Skin of body (tissue), 2 donors: ENCODE data around the gene MIA. TPM values are rescaled to one million over a fixed set of nuclear protein-coding genes. Genes with fewer than 3 reads are reported as not detected.
"Not testable (repeated sequence)": the region's sequence is repeated elsewhere in the genome, so short reads cannot be mapped to it uniquely, and the experiment has no call there.

Source experiments
- DNase-seq: peaks from one replicate; lab custom pipeline; 2025; lab: John Stamatoyannopoulos, UW
- total RNA-seq: library from RNA; depleted of rRNA; stranded (reverse); fragments of >200 nt; gene quantifications from one replicate; pipeline ENCODE4 v1.2.3, GENCODE V29; 2014

MIA gene
- total RNA-seq, 1 donor from 2014 or later: 8.8 TPM

- peak; percentile 100 for DNase-seq
Observed at GRCh38 chr19:40750058-40750873, 25.1 kb upstream of the MIA start, which contains the start of gene ACTMAP. ACTMAP (minus strand) TSS chr19:40750477; CDS start chr19:40749803, 674 bp downstream.

DNA sequence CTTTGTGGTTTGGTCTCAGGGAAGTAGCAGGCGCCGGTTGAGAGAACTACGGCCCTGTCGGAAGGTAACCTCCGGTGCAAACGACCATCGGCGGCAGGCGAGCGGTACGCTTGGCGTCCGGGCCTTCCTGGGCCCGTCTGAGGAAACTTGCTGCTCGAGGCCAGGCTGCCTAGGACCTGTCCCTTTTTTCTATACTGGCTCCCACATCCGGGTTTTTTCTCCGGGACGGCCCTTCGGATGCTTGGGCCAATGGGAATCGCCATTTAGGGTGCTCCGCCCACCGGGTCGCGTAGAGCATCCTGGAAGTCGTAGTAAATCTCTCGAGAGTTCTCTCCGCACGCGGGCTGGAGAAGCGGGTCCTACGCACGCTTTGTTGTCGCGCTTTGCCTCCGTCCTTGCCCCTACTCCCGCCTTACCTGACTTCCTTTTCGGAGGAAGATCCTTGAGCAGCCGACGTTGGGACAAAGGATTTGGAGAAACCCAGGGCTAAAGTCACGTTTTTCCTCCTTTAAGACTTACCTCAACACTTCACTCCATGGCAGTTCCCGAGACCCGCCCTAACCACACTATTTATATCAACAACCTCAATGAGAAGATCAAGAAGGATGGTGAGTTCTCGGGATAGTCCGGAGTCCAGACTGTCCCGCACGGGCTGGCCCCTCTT is 24.3 kb upstream of the MIA start, which contains the start of gene SNRPA:
Gene SNRPA (plus strand): TSS at position 330 of the 664 bp plus-strand sequence. CDS start 206 bp downstream, at position 536.
- DNase-seq: peak; percentile 97

GRCh38 chr19:40752257-40752781 is 23.0 kb upstream of the MIA start:
- no peak for DNase-seq

DNA sequence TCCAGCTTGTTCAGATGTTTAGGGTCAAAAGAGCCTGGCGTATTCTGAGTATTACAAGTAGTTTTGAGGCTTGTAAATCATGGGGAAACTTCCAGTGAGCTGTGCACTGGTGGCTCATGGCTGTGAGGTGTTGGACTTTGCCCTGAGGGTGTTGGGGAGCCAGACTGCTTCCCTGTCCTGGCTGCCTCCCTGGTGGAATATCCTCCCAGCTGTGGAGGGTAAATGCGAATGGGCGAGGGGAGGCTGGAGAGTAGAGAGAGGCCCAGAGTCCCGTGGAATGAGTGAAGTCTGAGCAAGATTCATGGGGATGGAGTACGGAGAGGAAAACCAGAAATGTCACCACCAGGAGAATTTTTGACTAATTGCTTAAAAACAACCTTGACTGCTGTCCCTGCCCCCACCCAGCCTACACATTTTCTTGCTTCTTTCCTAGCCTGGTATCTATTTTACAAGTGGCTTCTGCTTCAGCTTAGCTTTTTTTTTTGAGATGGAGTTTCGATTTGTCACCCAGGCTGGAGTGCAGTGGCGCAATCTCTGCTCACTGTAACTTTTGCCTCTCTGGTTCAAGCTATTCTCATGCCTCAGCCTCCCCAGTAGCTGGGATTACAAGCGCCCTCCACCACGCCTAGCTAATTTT is 20.6 kb upstream of the MIA start:
- DNase-seq: no peak

DNA sequence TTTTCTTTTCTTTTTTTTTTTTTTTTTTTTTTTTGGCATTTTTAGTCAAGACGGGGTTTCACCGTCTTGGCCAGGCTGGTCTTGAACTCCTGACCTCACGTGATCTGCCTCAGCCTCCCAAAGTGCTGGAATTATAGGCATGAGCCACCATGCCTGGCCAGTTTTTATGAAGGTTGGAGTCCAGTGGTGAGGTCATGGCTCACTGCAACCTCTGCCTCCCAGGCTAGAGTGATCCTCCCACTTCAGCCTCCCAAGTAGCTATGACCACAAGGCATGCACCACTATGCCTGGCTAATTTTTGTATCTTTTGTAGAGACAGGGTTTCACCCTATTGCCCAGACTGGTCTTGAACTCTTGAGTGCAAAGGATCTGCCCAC is 20.1 kb upstream of the MIA start:
- DNase-seq: no peak

- DNase-seq: no peak
Observed at GRCh38 chr19:40755791-40756190, 19.5 kb upstream of the MIA start.

DNA sequence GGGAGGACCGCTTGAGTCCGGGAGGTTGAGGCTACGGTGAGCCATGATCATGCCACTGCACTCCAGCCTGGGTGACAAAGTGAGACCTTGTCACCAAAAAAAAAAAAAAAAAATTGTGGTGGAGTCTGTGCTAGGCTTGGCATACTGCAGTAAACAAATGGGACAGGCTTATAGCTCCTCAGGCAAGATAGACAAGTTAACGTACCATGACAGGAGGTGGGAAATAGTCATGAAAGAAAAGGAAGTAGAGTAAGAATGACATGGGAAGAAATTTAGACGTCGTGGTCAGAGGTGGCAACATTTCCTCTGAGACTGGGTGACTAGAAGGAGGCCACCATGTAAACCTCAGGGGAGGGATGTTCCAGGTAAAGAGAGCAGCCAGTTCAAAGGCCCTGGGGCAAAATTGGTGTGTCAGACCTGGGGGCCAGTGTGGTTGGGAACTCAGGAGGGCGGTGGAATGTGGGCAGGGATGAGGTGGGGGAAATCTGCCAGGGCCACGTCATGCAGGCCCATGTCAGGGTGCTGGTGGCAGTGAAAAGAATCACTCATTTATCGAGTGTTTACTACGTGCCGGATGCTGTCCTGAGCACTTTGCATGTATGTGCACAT is 18.7 kb upstream of the MIA start:
- no peak for DNase-seq

DNA sequence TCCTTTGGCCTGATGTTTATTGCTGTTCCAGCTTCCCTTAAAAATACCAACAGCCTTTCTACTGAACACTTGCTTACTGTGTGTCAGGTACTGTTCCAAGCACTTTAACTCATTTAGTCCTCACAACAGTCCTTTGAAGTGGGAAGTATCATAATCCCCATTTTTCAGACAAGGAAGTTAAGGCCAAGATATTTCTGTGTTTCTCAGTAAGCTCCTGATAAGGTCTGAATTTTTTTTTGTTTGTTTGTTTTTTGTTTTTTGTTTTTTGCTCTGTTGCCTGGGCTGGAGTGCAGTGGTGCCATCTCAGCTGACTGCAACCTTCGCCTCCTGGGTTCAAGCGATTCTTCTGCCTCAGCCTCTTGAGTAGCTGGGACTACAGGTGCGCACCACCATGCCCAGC is 16.8 kb upstream of the MIA start:
- DNase-seq: no peak

- no peak for DNase-seq
Observed at GRCh38 chr19:40759352-40759751, 16.0 kb upstream of the MIA start.

DNA sequence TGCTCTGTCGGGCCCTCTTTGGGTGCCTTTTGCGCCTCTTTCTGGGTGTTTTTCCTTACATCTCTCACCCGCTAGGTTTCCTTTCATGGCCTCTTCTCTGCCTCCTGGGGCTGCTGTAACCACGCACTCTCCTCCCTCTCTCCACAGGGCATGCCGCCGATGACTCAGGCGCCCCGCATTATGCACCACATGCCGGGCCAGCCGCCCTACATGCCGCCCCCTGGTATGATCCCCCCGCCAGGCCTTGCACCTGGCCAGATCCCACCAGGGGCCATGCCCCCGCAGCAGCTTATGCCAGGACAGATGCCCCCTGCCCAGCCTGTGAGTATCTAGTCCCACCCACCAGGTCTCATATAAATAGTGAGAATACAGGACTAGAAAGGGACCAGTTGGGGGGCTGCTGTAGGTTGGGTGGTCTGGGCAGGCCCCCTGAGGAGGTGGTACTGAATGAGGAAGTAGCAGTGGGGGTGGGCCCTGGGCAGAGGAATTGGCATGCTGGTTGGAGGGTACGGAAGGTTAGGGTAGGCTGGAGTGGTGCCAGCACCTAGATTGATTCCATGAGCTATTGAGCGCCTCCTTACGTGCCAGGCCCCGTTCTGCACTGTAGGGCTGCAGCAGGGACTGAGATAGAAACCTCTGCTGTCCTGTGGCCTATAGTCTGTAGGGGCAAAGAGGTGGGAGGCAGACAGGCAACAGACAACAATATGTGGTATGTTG is 12.4 kb upstream of the MIA start:
- DNase-seq: no peak

- no peak for DNase-seq
Observed at GRCh38 chr19:40763526-40763925, 11.8 kb upstream of the MIA start.

DNA sequence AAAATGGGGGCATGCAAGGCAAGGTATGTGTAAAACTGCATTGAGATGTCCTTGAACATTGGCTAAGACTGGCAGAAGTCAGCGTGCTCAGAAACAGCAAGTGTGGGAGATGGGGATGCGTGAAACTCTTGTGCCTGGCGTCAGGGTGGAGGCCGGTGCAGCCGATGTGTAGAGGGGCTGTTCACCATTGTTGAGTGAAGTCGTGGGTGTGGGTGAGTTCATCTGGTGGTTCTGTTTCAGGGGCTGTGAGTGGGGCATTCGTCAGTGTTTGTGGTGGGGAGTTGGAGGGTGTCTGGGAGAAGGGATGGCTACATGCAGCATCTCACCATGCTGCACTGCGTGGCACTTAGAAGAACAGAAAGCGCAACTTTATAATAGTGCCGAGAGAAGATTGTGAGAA is 11.4 kb upstream of the MIA start:
- DNase-seq: no peak

GRCh38 chr19:40766385-40766784 is 8.9 kb upstream of the MIA start:
- not testable (repeated sequence) for DNase-seq

- no peak for DNase-seq
Observed at GRCh38 chr19:40768869-40769268, 6.5 kb upstream of the MIA start.

DNA sequence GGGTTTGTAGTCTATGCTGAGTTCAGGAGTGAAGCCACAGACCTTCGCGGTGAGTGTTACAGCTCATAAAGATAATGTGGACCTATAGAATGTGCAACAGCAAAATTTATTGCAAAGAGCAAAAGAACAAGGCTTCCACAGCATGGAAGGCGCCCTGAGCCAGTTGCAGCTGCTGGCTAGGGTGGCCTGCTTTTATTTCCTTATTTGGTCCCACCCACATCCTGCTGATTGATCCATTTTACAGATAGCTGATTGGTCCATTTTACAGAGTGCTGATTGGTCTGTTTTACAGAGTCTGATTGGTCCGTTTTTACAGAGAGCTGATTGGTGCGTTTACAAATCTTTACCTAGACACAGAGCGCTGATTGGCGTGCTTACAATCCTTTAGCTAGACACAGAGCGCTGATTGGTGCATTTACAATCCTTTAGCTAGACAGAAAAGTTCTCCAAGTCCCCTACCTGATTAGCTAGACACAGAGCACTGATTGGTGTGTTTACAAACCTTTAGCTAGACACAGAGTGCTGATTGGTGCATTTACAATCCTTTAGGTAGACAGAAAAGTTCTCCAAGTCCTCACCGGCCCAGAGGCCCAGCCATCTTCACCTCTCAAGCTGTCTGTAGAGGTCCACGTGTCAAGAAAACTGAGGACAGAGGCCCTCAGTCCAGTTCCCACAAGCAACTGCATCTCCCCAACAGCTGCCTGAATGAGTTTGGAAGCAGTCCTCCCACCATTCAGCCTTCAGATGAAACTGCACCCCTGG is 4.0 kb upstream of the MIA start:
- not testable (repeated sequence) for DNase-seq

DNA sequence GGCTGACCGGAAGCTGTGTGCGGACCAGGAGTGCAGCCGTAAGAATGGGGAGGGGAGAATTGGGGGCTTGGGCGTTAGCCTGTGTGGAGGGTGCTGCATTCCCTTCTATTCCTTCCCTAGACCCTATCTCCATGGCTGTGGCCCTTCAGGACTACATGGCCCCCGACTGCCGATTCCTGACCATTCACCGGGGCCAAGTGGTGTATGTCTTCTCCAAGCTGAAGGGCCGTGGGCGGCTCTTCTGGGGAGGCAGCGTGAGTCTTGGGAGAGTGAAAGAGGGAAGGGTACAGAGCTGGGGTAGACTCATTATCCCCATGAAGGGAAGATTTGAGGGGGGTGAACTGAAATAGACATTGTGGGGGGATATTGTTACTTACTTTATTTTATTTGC is 306 bp downstream of the MIA start:
- no peak for DNase-seq

GRCh38 chr19:40776364-40776763 is 1.0 kb downstream of the MIA start:
- DNase-seq: no peak

DNA sequence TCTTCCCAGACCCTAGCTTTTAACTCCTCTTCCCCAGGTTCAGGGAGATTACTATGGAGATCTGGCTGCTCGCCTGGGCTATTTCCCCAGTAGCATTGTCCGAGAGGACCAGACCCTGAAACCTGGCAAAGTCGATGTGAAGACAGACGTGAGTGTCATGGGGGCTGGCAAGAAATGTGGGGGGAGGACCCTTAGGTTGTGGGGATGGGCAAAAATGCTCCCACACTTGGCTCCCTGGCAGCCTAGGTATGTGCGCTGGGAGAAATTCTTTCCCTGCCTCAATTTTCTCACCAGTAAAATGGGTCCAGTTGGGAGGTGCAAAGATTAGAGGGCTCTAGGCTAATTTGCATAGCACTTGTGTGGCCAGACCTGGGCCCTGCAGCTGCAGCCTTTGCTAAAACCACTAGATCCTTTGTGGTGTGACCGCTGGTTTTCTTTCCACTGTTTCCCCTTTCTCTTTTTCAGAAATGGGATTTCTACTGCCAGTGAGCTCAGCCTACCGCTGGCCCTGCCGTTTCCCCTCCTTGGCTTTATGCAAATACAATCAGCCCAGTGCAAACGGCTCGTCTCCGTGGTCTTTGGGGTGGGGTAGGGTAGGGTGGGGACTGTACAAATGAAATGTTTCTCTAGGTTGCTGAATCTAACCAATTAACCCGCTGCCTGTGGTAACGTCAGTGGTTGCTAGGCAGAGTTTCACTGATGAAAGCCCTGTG is 1.8 kb downstream of the MIA start:
- DNase-seq: peak; percentile 95

DNA sequence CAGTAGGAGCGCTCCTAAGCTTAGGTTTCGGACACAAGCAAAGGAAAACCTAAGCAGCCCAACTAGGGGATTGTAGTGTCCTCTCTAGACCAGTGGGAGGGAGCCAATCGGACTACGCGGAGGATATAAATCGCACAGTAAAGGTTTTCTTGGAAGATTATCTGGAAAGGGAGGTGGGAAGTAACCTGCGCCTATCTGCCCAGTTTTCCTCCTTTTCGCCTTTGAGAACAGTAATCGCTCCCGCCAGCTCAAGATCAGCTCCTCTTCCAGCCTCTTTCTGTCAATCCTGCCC is 2.3 kb downstream of the MIA start:
- no peak for DNase-seq
